Duodenal mucosa (tissue), 2 donors: Measurements from ENCODE around the gene ADH1A.
A peak's percentile ranks its signal among the peaks of the same experiment; 100 is the strongest.
"Not testable (repeated sequence)": the region's sequence is repeated elsewhere in the genome, so short reads cannot be mapped to it uniquely, and the experiment has no call there.

Source experiments
- H3K27ac ChIP-seq: one replicate; pipeline ENCODE4 v1.7.0; 2013; ENCODE audit warnings: low read depth, low read length
- H3K27me3 ChIP-seq, 2 donors: one replicate each; pipeline ENCODE4 v1.7.0; 2013; ENCODE audit warnings: low read length in 2 of 2, control low read depth in 1 of 2; ENCODE audit not compliant: insufficient read depth in 2 of 2, control insufficient read depth in 1 of 2
- H3K36me3 ChIP-seq, 2 donors: one replicate each; pipeline ENCODE4 v1.7.0; 2013; ENCODE audit warnings: low read length in 2 of 2, control low read depth in 1 of 2; ENCODE audit not compliant: insufficient read depth in 2 of 2, control insufficient read depth in 1 of 2
- H3K4me1 ChIP-seq, 2 donors: one replicate each; pipeline ENCODE4 v1.7.0; 2013; ENCODE audit warnings: low read length in 2 of 2, control low read depth in 1 of 2; ENCODE audit not compliant: insufficient read depth in 2 of 2, control insufficient read depth in 1 of 2
- H3K4me3 ChIP-seq, 2 donors: one replicate each; pipeline ENCODE4 v1.7.0; 2013; ENCODE audit warnings: low read length in 2 of 2, low read depth in 1 of 2
- H3K9ac ChIP-seq, 2 donors: one replicate each; pipeline ENCODE4 v1.7.0; 2013; ENCODE audit warnings: low read length in 2 of 2, low read depth in 1 of 2
- H3K9me3 ChIP-seq, 2 donors: one replicate each; pipeline ENCODE4 v1.7.0; 2013; ENCODE audit warnings: low read length in 2 of 2, control low read depth in 1 of 2; ENCODE audit not compliant: control insufficient read depth in 1 of 2

The ADH1A gene

DNA sequence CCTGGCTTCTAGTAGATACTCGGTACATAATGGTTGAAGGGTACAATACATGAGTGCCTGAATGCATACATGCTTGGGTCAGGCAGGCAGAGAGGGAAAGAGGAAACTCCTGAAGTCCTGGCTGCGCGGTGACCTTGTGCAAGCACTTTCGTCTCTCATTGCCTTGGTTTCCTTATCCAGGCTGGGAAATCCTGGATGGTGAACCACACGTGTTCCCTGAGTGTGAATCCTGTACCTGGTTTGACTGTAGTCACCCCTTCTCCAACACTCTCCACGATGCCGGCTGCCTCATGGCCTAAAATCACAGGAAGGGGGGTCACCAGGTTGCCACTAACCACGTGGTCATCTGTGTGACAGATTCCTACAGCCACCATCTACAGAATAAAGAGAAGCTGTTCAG, 27.0 kb upstream of the ADH1A start:
- not testable (repeated sequence) for H3K36me3 ChIP-seq, H3K27me3 ChIP-seq, H3K27ac ChIP-seq, H3K9me3 ChIP-seq, H3K4me1 ChIP-seq, H3K9ac ChIP-seq, H3K4me3 ChIP-seq

DNA sequence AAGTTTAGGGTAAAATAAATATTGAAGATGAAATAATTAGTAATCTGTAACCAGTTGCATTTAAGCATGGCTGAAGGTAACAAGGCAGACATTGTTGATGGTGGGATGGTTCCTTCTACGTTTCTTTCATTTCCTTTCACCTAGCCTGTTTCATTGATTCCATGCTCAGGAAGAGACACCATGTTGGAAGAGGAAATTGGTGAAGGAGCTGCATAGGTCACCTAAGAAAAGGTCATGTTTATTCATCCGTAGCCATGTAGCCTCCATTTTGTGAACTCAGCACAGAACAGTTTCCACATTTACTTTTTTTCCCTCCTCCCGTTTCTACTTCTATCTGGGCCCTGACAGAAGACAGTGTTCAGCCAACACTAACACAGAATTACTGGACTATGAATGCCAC, 26.6 kb upstream of the ADH1A start:
- Histone ChIP-seq H3K27me3 (no peaks in the 10 kb centered on the region), H3K4me3 (no peak overlapping the region), H3K9me3 (no peaks in the 10 kb centered on the region), H3K9ac (no peak overlapping the region), H3K36me3 (no peaks in the 10 kb centered on the region), H3K27ac (no peak overlapping the region), H3K4me1 (no peaks in the 10 kb centered on the region)

DNA sequence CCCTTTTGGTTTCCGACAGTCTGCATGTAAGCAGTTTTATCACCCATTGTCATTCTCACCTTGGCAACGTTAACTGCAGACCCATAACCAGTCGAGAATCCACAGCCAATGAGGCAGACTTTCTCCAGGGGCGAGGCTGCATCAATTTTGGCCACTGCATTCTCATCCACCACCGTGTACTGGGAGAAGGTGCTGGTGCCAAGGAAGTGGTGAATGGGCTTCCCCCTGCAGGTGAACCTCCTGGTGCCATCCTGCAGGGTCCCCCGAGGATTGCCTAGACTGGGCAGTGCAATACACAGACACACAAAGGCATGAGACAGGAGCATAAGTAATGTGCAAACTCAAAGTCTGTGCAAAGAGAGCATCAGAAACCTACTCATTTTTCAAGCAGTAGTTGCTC, 25.1 kb upstream of the ADH1A start:
- no peaks in the 10 kb centered on the region for H3K27me3 ChIP-seq
- H3K4me3 ChIP-seq: no peak overlapping the region
- H3K9me3 ChIP-seq: no peaks in the 10 kb centered on the region
- no peaks in the 10 kb centered on the region for H3K36me3 ChIP-seq
- H3K4me1 ChIP-seq: no peaks in the 10 kb centered on the region
- H3K9ac ChIP-seq: no peak overlapping the region
- no peak overlapping the region for H3K27ac ChIP-seq

DNA sequence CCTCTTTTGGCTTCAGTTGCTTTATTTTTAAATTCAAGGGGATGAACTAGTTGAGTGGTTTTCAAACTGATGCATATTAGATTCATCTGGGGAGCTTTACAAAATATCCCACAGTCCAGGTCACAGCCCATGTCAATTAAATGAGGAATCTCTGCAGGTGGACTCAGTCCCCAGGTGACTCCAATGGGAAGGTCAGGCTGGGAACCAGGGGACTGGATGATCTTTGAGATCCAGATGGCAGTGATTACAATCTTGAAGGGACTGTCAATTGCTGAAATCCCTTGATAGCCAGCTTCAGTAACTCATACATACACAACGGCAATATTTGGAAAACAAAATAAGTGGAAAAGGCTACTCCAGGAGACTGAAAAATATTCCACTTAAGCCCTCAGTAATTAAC, 23.4 kb upstream of the ADH1A start:
- no peak overlapping the region for H3K9ac ChIP-seq
- H3K4me3 ChIP-seq: no peak overlapping the region
- no peaks in the 10 kb centered on the region for H3K36me3 ChIP-seq
- H3K27ac ChIP-seq: no peak overlapping the region
- H3K27me3 ChIP-seq: no peaks in the 10 kb centered on the region
- H3K9me3 ChIP-seq: no peaks in the 10 kb centered on the region
- no peaks in the 10 kb centered on the region for H3K4me1 ChIP-seq

DNA sequence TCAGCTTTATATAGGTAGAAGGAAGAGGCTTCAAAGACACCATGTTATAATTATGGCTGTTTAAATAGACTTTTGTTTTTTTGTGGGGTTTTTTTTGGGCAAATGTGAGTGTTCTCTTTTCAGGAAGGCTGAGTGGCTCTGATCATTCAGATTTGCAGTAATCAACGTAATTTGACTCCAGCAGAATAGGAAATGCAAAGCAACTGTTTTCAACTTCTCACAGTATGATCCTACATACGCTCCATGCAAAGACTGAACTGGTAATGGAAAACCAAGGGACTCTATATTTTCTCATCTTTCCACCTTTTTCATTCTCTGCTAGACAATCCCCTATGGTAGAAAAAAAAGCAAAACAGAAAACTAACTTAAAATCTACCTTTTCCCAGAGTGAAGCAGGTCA, 19.6 kb upstream of the ADH1A start:
- no peaks in the 10 kb centered on the region for H3K27me3 ChIP-seq
- no peak overlapping the region for H3K9ac ChIP-seq
- H3K4me1 ChIP-seq: no peaks in the 10 kb centered on the region
- H3K27ac ChIP-seq: no peak overlapping the region
- H3K9me3 ChIP-seq: no peaks in the 10 kb centered on the region
- H3K4me3 ChIP-seq: no peak overlapping the region
- H3K36me3 ChIP-seq: no peaks in the 10 kb centered on the region

DNA sequence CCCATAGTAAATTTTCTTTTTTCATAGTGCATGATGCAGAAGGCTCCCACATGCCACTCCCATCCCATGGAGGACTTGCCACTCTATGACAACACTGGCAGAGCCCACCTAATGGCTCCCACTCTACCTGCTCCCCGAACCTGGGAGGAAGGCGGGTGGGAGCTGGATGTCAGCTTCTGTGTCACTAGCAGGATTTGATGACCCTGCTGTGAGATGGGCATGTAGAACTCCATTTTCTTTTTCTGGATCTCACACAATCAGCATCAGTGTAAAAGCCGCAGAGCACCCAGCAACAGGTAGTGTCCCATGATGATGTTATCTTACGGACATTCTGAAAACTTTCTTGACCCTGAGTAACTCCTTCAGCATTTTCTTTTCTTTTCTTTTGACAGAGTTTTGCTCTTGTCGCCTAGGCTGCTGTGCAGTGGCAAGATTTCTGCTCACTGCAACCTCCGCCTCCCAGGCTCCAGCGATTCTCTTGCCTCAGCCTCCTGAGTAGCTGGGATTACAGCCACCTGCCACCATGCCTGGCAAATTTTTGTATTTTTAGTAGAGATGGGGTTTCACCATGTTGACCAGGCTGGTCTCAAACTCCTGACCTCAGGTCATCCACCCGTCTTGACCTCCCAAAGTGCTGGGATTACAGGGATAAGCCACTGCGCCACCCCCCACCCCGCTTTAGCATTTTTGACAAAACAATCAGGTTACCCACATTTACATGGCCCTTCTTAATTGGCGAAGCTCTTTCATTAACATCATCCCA, 15.0 kb upstream of the ADH1A start:
- no peaks in the 10 kb centered on the region for H3K9me3 ChIP-seq
- no peaks in the 10 kb centered on the region for H3K27me3 ChIP-seq
- H3K27ac ChIP-seq: no peak overlapping the region

DNA sequence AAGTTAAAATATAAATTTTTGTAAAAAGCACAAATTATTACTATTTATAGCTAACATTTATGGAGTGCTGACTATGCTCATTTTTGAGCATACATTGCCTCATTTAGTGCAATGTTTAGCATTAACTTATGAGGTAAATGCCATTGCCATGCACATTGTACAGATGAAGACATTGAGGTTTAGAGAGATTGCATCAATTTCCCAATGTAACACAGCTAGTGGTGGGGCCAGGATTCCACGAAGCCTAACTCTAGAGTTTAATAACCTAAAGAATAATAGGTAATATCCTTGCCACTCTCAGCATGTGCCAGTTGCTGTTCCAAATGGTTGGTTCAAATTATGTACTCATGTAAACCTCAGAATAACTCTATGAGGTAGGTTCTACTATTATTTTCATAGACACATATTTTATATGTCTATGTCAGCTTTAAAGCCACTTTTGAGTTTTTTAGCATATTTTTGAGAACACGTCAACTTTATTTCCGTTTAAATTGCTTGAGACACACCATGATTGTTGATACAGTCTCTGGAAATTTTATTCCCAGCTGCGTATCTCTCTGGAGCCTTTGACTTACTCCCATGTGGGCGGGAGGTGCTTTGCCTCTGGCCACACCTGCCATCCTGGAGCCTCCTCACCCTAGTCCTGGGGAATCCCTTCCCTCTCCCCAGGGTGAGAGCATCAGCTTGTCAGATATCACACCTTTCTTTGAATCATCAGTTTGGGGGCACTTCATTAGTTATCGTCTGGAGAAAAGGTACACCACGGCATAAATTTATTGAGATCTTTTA, 10.8 kb upstream of the ADH1A start:
- no peaks in the 10 kb centered on the region for H3K9me3 ChIP-seq
- H3K36me3 ChIP-seq: no peaks in the 10 kb centered on the region
- no peaks in the 10 kb centered on the region for H3K27me3 ChIP-seq
- no peak overlapping the region for H3K9ac ChIP-seq
- H3K27ac ChIP-seq: peak overlapping the region; percentile 24
- no peaks in the 10 kb centered on the region for H3K4me1 ChIP-seq
- H3K4me3 ChIP-seq: no peak overlapping the region

More for the DNA sequence above, 15.0 kb upstream of the ADH1A start:
- H3K36me3 ChIP-seq: no peaks in the 10 kb centered on the region
- H3K4me1 ChIP-seq: no peaks in the 10 kb centered on the region
- no peak overlapping the region for H3K9ac ChIP-seq
- H3K4me3 ChIP-seq: no peak overlapping the region

DNA sequence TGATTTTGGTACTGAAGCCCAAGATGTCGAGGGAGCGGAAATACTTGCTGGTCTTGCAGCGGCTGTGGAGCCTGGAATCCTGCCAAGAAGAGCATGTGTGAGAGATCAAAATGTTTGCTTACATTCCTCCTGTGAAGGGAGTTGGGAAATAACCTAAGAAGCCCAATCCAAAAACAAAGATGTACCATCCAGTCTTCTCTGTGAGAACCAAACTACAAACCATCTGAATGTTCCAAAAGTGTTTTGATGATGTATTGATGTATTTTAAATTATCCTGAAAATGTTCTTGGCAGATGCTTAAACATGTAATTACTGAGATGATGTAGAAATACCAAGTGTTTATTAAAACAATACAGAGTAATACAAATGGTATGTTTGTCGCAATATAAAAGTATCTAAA, 10.1 kb upstream of the ADH1A start:
- no peak overlapping the region for H3K9ac ChIP-seq
- no peaks in the 10 kb centered on the region for H3K9me3 ChIP-seq
- H3K36me3 ChIP-seq: no peaks in the 10 kb centered on the region
- H3K27me3 ChIP-seq: no peaks in the 10 kb centered on the region
- no peak overlapping the region for H3K4me3 ChIP-seq
- no peak overlapping the region for H3K27ac ChIP-seq
- H3K4me1 ChIP-seq: no peaks in the 10 kb centered on the region

DNA sequence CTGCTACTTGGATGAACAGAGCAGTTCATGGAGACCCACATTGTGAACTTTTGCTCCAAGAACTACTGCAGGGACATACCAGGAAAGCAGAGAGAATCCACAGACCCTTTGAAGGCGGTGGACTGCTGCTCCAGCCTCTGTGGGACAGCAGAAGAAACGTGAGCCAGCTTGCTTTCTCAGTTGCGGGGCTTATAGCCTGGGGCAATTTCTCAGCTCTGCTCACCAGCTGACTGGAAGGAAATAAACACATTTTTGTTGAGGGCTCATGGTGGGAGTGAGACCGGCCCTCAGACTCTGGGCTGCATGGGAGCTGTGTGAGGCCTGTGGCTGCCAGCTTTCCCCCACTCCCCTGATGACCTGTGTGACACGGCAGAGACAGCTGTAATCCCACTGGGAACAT, 2.6 kb upstream of the ADH1A start:
- no peak overlapping the region for H3K9ac ChIP-seq
- H3K9me3 ChIP-seq: peaks cover 0 to 6% of the 10 kb centered on the region in 2 donors
- H3K27ac ChIP-seq: no peak overlapping the region
- peaks cover 4 to 9% of the 10 kb centered on the region in 2 donors for H3K4me1 ChIP-seq
- H3K27me3 ChIP-seq: no peaks in the 10 kb centered on the region
- H3K36me3 ChIP-seq: no peaks in the 10 kb centered on the region
- H3K4me3 ChIP-seq: no peak overlapping the region

DNA sequence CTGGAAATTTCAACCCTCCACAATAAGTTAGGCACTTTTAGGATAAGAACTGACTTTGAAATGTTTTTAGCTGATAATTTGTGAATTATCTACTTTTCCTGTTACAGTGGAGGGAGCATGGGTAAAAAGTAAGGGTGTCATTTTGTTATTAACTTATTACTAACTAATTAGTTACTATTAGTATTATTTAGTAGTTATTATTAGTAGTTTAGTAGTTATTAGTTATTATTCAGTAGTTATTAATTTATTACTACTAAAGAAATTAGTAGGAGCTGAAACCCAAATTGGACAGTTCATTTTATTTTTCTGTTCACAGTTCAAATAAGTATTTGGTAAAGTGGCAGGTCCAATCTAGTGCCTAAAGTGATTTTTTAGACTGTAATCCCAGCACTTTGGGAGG, 5.4 kb downstream of the ADH1A start:
- Histone ChIP-seq H3K27me3 (no peaks in the 10 kb centered on the region), H3K9me3 (no peaks in the 10 kb centered on the region), H3K4me3 (no peak overlapping the region), H3K27ac (no peak overlapping the region), H3K36me3 (no peaks in the 10 kb centered on the region), H3K9ac (no peak overlapping the region), H3K4me1 (no peaks in the 10 kb centered on the region)
